GM18861 (cell line): ENCODE data around the gene FAM221B.

ENCODE experiments used
- ATAC-seq: cut with Tn5 transposase; IDR thresholded peaks from one replicate; pipeline ENCODE4 v1.9.1; 2021; ENCODE audit not compliant: unreplicated experiment

The FAM221B gene

DNA sequence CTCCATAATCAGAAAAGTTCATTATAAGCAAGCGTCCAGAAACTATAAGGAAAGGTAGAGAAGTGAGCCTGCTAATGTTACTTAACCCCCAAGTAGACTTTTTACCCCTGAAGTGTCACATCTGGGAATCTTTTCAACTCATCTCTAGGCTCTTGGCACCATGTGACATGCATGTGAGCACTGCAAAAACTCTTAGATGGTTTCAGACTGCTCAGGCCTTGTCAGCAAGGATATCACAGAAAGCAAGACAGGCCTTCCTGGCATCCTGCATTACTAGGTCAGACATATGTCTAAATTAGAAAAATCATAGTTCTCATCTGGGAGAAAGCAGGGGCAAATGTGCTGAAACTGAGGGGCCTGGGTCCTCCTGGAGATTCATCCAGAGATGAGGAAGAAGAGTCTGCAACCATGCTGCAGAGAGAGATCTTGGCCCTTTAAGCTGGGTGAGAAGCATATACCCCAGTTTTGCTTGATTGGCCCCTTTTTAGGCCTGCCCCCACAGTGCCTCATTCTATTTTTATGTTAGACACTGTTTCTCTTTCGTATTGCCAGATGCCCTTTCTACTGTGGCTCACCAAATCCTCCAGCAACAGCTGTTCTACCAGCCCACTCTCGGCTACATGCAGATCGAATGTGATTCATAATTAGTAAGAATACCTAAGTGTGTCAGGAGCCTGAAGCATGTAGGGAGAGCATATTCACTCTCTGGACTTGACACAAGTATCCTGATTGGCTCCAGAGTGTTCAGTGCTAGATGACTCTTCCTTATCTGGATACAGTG is 19.4 kb upstream of the FAM221B start:
- peak; percentile 89 for ATAC-seq

DNA sequence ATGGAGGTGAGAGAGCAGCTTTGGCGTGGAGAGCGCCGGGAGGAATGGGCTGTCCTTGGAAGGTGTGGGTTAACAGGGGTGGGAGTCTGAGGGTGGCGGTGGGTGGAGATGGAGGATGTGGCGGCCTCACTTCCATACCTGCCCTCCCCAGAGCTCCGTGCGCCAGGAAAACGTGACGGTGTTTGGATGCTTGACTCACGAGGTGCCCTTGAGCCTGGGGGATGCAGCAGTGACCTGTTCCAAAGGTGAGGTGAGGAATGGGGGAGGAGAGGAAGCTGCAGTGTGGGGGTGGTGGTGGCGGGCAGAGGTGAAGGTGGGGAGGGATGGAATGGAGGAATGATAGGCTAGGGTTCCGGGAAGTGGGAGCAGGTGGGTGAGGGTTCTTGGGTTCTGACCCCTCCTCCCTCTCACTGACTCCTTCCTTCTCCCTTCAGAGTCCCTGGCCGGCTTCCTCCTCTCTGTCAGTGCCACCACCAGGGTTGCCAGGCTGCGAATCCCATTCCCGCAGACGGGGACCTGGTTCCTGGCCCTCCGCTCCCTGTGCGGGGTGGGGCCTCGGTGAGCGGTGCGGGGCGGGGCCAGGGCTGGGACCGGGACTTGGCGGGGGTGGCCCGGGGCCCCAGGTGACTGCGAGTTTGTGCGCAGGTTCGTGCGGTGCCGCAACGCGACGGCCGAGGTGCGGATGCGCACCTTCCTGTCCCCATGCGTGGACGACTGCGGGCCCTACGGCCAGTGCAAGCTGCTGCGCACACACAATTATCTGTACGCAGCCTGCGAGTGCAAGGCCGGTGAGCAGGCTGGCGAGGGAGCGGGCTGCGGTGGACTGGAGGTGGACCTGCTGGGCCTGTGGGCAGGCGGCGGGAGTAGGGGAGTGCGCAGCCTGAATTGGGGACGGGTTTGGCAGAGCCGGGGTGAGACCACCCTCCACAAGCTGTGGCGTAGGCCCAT is 17.6 kb upstream of the FAM221B start:
- ATAC-seq = no peak

DNA sequence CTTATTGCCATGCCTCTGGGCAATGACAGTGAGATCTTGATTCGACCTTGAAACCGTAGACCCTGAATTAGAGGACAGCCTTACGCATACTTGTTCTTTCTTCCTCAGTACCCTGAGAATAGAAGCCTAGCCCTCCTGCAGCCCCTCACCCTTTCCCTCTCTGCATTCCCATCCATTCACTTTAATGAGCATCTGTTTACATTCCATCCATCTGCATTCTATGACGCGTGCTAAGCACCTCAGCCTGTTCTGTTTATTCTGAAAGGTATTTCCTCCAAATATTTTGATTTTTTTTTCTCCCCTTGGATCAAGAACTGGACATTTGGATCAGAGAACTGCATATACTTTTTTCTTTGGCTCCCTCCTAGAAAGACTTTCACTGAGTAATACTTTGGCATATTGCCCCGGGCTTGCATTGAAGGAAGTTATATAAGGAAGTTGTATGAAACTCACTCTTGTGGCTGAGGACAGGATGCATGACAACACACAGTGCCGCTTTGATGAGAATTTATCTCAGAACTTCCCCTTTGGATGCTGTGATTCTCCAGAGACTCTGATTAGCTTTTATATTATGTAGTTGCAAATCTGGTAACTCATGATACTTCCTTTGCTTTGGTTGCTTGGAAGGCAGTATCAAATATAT is 16.2 kb upstream of the FAM221B start:
- ATAC-seq = no peak

DNA sequence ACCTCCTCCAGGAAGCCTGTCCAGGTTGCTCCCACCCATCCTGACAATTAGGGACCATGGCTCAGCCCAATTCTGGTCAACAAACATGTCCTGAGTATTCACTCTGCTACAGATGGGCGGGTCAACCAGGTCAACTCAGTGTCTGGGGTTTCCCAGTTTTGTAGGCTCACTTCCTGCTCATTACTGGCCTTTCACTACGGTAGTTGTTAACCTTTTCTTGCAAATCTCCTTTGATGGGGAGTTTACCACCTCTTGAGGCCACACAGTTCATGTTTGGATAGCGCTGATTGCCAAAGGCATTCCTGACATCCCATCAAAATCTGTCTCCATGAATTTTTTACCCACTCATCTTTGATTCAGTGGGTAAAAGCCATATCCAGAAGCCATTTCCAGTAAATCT is 14.3 kb upstream of the FAM221B start:
- peak; percentile 65 for ATAC-seq

DNA sequence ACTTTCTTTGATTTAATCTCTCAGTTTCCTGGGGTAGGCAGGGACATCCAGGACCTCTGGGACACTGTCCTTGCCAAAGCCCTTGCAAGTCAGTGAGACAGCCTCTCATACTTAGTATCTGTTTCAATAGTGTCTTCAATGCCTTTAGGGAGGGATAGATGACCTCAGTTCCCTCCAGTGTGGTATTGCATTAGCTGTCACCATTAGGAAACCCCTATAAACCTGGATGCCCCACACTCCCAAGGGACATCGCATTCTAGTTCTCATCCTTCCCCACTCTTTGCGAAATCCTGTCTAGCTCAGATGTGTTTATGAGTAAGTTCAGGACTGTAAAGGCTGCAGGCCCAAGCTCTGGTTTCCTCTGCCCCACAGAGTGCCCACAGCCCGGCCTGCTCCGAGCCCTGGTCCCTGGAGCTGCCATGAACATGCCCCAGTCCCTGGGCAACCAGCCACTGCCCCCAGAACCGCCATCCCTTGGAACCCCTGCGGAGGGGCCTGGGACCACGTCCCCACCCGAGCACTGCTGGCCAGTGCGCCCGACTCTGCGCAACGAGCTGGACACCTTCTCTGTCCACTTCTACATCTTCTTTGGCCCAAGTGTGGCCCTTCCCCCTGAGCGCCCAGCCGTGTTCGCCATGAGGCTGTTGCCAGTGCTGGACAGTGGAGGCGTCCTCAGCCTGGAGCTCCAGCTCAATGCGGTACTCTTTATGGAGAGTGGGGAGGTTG is 13.7 kb upstream of the FAM221B start:
- no peak for ATAC-seq

DNA sequence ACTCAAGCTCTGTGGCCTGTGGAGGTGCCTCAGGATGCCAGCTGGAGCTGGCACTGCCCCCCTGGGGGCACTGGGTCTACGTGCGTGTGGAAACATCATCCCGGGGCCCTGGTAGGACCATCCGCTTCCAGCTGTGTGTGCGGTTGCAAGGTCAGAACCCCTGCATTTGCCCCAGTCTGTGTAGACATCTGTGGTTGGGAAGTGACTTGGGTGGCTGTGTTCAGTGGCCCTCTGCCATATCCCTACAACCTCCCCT is 13.0 kb upstream of the FAM221B start:
- no peak for ATAC-seq

DNA sequence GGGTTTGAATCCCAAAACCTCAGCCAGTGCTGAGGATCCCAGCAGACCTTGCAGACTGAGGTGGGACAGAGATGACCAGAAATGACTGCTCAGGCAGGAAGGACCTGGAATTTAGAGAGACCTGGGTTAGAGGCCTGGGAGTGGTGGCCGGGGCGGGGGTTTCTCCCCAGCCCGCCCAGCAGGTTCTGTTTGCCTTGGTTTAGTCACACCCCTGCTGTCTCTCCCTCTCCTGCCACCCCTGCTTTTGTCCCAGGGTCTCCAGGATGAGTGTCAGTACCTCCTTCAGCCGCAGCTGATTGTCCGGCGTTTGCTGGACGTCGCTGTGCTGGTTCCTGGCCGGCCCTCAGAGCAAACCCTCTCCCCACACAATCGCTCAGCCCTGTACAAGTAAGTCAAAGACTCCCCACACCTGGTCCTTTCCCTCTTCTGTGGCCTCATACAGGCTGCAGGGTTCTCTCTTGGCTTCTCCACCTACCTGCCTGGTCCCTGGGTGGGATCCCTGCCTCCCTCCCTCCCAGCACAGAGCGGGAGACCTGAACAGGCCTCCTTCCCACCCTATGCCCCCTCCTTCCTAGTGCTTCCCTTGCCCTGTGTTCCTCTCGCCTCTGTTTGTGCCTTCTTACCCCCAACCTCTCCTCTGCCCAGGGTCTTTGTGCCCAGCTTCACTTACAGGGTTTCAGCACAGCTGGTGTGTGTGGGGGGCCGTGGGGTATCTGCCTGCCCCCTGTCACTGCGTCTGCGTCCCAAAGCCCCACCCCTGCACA is 12.5 kb upstream of the FAM221B start:
- ATAC-seq = no peak

DNA sequence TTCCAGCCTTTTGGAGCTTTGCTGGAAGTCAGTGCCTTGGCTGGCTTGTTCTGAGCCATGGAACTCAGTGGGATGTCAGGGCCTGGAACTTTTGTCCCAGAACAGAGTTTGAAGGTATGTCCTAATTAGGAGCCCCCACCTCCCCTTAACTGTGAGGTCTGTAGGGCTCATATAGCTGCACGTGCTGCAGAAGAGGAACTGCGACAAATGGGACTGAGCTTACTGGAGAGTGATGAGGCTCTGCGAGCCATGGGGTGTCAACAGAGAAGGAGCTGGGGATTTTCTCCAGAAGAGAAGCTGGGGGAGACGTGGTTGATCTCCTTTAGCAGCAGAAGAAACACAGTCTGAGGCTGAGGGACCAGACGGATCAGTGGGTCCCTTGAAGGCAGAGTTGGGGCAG is 11.4 kb upstream of the FAM221B start:
- no peak for ATAC-seq

DNA sequence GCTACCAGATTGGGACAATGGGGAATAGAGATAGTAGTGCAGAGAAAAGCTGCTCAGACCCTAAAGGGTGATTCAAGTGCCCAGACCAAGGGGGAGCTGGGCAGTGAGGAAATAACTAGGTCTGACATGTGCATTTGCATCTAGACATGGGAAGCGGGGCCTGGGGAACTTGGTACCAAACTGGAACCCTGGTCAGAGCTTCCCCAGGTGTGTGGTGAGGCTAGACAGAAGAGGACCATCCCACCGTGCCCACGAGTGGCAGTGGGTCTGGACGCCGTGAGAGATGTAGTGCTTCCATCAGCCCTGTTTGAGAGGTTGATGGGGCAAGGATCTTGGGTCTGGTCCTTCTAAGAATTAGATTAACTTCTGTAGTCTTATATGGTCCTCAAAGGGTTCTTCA is 8.1 kb upstream of the FAM221B start:
- no peak for ATAC-seq

DNA sequence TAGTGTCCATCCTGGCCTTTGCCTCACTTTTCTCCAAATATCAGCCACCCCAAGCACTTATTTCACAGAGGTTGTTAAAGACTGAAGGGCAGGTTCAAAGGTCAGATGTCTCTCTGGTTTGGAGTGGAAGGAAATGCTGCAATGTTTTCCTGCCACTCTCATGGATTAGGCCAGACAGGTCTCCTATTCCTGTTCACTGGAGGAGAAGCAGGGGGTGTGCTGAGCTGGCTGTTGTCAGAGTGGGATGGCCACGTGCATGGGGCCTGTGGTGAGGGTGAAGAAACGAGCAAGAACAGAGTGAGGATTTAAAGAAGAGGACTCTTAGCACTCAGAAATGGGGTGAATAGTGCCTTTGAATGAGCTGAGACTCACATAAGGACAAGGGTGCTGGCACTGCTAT is 7.2 kb upstream of the FAM221B start:
- no peak for ATAC-seq

DNA sequence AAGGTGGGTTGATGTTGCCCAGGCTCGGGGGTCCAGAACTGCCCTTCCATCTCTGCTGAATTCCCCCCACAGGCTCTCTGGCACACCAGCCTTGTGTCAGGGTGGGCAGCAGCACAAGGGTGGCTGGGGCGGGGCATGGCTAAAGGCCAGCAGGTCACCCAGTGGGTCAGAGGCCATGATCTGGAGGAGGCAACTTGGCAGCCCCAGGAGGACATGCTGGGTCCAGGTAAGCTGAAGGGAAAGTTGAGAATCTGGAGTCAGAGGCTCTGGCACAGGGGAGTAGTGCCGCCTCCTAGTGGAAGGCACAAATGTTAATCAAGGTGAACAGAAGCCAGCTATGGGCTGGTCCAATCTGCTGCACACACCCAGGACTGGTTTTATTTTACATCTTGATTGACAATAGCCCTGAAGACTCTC is 6.7 kb upstream of the FAM221B start:
- ATAC-seq = no peak

DNA sequence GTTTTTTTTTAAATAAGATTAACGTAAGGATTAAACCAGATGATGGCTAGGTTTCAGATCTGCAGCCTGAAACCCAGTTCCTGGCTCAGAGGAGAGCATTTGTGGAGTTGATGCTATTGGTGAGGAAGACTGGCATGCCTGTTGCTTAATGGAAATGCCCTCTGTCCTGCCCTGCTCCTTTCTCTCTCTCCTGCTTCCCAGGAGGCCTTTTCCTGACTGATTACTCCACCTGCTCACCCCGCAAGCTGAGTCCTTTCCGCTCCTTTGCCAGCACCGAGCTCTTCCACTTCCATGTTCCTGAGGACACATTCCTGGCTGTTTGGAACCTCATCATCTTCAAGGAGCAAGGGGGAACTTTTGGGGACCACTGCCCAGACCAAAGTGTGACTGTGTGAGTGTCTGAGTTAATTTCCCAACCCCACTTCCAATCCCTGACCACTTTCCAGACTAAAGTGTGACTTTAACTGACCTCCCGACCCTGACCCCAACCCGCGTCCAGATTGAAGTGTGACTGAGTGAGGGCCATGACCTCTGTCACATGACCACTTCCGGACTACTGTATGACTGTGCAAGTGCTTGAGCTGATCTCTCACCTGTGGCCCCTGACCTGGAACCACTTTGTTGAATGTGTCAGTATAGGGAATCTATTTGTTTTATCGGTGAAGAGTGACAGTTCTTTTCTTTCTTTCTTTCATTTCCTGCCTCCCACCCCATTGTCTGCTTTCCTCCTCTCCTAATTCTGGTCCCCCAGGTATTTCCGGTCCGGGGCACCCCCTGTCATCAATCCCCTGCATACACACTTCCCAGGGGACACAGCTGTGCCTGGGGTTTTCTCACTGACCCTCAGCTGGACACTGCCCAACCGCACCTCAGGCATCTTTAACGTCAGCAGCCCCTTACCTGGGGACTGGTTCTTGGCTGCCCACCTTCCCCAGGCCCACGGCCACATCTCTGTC is 6.0 kb upstream of the FAM221B start:
- no peak for ATAC-seq

DNA sequence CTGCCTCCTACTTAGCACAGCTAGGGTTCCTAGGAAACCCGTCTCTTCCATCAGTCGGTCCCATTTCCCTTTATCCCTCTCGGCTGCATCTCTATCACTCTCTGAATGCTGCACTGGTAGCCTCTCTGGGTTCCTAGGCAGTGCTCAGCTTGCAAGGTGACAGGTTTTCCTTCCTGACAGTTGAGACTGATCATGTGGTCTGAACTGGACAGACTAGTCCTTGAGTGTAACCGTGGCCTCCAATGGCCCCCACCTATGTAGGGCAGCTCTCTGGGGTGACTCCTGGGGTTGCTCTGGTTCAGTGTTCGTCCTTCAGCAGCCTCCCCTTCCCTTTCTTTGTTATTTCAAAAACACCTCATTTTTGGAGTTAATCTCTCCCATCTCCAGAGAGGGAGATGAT is 4.3 kb upstream of the FAM221B start:
- ATAC-seq = no peak

DNA sequence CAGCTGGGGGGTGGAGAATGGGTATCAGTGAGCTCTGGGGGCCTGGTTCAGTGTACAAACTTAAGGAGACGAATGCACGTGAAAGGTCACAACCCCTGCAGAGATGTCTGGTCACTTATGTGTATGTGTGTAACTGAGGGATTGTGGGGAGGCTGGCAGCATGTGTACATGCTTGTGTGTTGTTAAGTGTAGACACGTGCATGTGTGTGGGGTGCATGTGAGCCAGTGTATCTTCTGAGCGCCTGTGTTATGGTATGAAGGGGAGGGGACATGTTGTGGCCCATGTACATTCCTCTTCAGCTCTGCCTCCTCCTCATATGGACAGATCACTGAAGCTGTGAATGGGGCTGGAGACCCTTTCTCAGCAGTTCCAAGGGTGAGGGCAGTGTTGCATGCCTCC is 2.5 kb upstream of the FAM221B start:
- ATAC-seq = no peak

DNA sequence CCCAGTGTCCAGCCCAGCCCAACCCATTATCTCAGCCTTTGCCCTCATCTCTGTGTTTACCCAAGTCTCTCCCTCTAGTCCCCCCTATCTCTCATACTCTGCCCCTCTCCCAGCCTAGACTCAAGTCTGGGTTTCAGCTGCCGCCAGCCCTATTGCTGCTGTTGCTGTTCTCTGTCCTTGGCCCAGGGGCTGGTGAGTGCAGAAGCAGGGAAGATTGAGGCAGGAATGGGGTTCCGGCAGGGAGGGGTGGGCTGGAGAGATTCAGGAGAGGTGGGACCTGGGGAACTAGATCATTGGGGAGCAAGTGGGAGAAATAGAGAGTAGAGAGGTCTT is 1.2 kb upstream of the FAM221B start:
- no peak for ATAC-seq

DNA sequence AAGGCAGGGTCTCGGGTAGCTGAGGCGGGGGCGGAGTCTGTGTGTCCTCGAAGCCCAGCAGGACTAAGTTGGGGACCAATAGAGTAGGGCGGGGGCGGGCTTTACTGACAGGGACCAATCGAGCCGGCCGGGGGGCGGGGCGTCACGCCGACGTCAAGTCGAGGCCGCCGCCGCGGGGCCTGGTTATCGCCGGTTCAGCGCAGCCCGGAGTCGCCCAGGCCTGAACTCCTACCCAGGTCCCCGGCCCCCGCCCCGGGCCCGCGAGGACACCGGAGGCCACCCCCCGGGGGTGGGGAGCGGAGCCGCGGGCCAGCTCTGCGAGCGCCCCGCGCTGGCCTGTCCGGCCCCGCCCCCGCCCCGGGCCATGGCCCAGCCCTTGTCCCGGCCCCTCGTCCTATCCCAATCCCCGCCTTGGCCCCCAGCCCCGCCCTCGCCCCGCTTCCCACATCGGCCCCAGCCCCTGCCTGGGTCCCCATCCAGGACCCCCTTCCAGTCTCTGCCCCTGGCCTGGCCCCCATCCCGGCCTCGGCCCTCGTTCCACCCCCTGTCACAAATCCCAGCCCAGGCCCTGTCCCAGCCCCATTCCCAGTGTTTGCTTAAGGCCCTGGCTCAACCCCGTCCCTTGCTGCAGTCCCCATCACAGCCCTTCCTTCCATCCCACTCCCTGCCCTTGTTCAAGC is 692 bp upstream of the FAM221B start, which contains the start of gene TMEM8B:
TMEM8B (plus strand) TSS at position 145 of the 680 bp plus-strand sequence; CDS start at position 365, 220 bp downstream.
- peak; percentile 49 for ATAC-seq

DNA sequence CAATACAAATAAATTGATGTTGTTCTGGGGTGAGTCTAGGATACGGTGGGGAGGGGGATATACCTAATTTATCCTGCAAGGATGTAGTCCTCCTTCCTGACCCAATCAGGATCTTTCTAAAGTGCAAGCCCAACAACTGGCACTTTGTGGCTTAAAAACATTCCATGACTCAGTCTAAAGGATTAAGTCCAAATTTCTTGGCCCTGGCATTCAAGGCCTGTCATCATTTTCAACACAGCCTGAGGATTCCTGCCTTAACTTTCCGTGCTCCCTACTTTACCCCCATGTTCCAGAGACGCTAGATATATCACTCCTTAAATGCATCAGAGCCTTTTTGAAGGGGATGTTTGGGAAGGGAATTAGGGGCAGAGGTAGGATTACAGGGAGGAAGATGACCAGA is 1.0 kb downstream of the FAM221B start:
- ATAC-seq = no peak

DNA sequence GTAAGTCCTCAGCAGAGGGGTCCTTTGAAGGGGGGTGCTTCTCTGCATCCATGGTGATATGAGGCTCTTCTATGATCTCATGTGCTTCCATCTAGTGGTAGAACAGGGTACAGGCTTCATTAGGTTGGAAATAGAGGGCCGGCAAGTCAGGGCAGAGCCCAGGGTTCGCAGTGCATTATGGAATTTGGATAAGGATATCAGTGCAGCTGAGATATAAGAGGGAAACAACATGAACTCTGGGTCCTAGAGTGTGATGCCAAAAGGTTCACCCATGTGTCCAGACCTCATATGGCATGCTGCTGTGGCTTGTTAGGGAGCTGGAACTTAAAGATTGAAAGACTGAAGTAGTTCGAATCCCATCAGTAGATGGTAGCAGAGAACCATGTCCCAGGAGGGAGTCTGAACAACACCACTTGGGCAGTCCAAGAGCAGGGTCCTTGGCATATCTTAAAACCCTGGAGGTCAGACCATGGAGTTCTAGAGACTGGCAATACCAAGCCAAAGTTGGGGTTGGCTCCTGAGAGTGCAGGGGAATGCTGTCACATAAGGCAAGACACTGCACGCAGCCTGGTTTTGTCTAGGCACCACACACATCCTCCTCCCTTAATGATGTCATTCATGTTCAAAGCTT is 2.3 kb downstream of the FAM221B start:
- peak; percentile 36 for ATAC-seq
